MM.1S (cell line): Measurements from ENCODE around the gene SLC16A10.

Experiments
- CTCF ChIP-seq: fragments of 300-600 bp; sonication (generic); IDR thresholded peaks from 2 replicates; pipeline ENCODE4 v1.5.1; 2016; ENCODE audit warnings: antibody characterized with exemption, low read length, mixed read lengths
- EZH2 ChIP-seq: fragments of 300-600 bp; sonication (generic); optimal IDR thresholded peaks from 2 replicates; pipeline ENCODE3; 2017; ENCODE audit warnings: low read depth, mild to moderate bottlenecking, antibody characterized with exemption, low read length, mixed read lengths
- EZH2phosphoT487 ChIP-seq: fragments of 300-600 bp; sonication (generic); IDR thresholded peaks from 2 replicates; pipeline ENCODE4 v1.6.1; 2018; ENCODE audit warnings: antibody characterized with exemption, low read length

GRCh38 chr6:111176760-111177099 is 89.4 kb downstream of the SLC16A10 start:
- no peak for TF ChIP-seq CTCF
- TF ChIP-seq EZH2phosphoT487, result no peak
- no peak for TF ChIP-seq EZH2
